ENCODE data around the gene GRM7. TPM values are rescaled to one million over a fixed set of nuclear protein-coding genes. Genes with fewer than 3 reads are reported as not detected.

The GRM7 gene
- total RNA-seq, 2 experiments from 2014 or later: not detected

DNA sequence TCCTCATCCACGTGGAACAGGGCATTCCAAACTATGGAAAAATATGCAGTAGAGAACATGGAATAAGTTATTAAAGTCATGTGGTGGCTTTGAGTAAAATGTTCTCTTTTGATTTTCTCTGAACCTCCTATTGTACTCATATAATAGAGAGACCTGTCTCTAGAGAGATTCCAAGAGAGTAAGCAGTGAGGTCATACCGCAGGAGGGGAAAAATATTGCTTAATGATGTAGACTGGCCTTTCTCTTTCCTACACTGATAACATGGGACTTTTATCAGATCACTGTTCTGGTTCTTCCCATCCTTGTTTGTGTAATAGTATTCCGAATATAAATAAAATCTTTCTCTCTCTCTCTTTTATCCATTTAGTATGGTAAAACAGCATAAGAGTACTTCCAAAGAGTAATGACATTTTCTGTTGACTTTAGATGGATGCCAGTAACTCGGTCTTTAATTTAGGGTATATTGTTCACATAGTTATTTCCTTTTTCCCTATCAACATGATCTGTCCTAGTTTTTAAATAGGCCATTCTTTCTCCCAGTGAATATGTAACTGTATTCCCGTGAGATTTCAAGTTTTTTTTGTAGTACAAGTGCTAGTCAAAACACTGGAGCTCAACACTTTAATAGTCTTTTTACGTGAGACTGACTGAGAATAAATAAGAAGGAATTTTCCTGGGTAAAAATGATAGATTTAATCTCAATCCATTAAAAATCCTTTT, 826.7 kb downstream of the GRM7 start:
- TF ChIP-seq, protein P1, sequence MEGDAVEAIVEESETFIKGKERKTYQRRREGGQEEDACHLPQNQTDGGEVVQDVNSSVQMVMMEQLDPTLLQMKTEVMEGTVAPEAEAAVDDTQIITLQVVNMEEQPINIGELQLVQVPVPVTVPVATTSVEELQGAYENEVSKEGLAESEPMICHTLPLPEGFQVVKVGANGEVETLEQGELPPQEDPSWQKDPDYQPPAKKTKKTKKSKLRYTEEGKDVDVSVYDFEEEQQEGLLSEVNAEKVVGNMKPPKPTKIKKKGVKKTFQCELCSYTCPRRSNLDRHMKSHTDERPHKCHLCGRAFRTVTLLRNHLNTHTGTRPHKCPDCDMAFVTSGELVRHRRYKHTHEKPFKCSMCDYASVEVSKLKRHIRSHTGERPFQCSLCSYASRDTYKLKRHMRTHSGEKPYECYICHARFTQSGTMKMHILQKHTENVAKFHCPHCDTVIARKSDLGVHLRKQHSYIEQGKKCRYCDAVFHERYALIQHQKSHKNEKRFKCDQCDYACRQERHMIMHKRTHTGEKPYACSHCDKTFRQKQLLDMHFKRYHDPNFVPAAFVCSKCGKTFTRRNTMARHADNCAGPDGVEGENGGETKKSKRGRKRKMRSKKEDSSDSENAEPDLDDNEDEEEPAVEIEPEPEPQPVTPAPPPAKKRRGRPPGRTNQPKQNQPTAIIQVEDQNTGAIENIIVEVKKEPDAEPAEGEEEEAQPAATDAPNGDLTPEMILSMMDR (IDR thresholded peaks at IDR 0.05): no peak
- H3K36me3 ChIP-seq (ENCODE audit: insufficient read depth, low read length): no peaks in the 10 kb centered on the region
- Mint-ChIP-seq H3K27ac (no peak overlapping the region), H3K4me1 (ENCODE audit: low read depth) (no peaks in the 10 kb centered on the region), H3K36me3 (ENCODE audit: low read depth) (no peaks in the 10 kb centered on the region), H3K9me3 (no peaks in the 10 kb centered on the region), H3K27me3 (no peaks in the 10 kb centered on the region), H3K4me3 (no peak overlapping the region)
- no peak overlapping the region for H3K4me3 ChIP-seq (ENCODE audit: low read length)
- H3K27me3 ChIP-seq (ENCODE audit: control insufficient read depth in 1 of 2, insufficient read depth in 2 of 2, low read length in 2 of 2): no peaks in the 10 kb centered on the region
- ATAC-seq (ENCODE audit: poor library complexity): no peak
- DNase-seq: no peak
- peaks cover 4 to 6% of the 10 kb centered on the region in 2 experiments for H3K9me3 ChIP-seq (ENCODE audit: control insufficient read depth in 1 of 2, insufficient read depth in 1 of 2, low read length in 2 of 2)
- no peaks in the 10 kb centered on the region for H3K4me1 ChIP-seq (ENCODE audit: insufficient read depth, low read length)
- ChIA-PET POLR2A (no interaction called here), CTCF (no interaction called here)
- intact Hi-C loops (cut with DNase I, micrococcal nuclease): no loop called here
- H3K27ac ChIP-seq (ENCODE audit: low read depth in 1 of 2, low read length in 2 of 2): no peak overlapping the region

DNA sequence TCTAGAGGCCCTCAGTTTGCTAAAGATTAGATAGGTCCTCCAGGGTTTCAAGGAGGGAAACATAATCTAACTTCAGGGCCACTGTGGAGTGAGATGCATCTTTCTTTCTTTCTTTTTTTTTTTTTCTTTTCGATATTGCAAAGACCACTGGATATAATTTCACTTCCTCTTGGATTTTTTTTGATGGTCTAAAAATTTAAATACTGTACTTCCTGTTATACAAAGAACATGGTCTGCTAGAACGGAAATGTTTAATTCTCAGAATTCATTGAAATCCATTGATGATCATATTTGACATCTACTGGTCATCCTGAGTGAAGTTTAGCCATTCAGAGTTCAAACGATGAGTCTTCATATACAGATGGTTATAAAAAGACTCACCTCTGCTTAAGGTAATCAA, 832.0 kb downstream of the GRM7 start:
- H3K27ac ChIP-seq (ENCODE audit: low read depth in 1 of 2, low read length in 2 of 2): no peak overlapping the region
- ChIA-PET POLR2A (no interaction called here), CTCF (no interaction called here)
- no peaks in the 10 kb centered on the region for H3K36me3 Mint-ChIP-seq (ENCODE audit: low read depth)
- H3K9me3 ChIP-seq (ENCODE audit: control insufficient read depth in 1 of 2, insufficient read depth in 1 of 2, low read length in 2 of 2): peaks cover 0 to 4% of the 10 kb centered on the region in 2 experiments
- H3K4me1 Mint-ChIP-seq (ENCODE audit: low read depth): no peaks in the 10 kb centered on the region
- H3K9me3 Mint-ChIP-seq: no peaks in the 10 kb centered on the region
- intact Hi-C loops (cut with DNase I, micrococcal nuclease): no loop called here
- no peaks in the 10 kb centered on the region for H3K36me3 ChIP-seq (ENCODE audit: insufficient read depth, low read length)
- no peak overlapping the region for H3K4me3 Mint-ChIP-seq
- ATAC-seq (ENCODE audit: poor library complexity) (no peak), DNase-seq (no peak)
- no peak overlapping the region for H3K4me3 ChIP-seq (ENCODE audit: low read length)
- H3K4me1 ChIP-seq (ENCODE audit: insufficient read depth, low read length): no peaks in the 10 kb centered on the region
- no peak overlapping the region for H3K27ac Mint-ChIP-seq
- TF ChIP-seq, protein P1 (IDR thresholded peaks at IDR 0.05): no peak
- H3K27me3 ChIP-seq (ENCODE audit: control insufficient read depth in 1 of 2, insufficient read depth in 2 of 2, low read length in 2 of 2): no peaks in the 10 kb centered on the region
- H3K27me3 Mint-ChIP-seq: no peaks in the 10 kb centered on the region

GRCh38 chr3:7693976-7694375, 833.1 kb downstream of the GRM7 start:
- no peak overlapping the region for H3K27ac Mint-ChIP-seq
- no peak overlapping the region for H3K4me3 ChIP-seq (ENCODE audit: low read length)

More at GRCh38 chr3:7693976-7694375, 833.1 kb downstream of the GRM7 start:
- Mint-ChIP-seq H3K4me1 (ENCODE audit: low read depth) (no peaks in the 10 kb centered on the region), H3K9me3 (no peaks in the 10 kb centered on the region), H3K27me3 (no peaks in the 10 kb centered on the region), H3K4me3 (no peak overlapping the region), H3K36me3 (ENCODE audit: low read depth) (no peaks in the 10 kb centered on the region)
- no peaks in the 10 kb centered on the region for H3K4me1 ChIP-seq (ENCODE audit: insufficient read depth, low read length)
- ChIA-PET CTCF (no interaction called here), POLR2A (no interaction called here)
- DNase-seq: no peak
- TF ChIP-seq, protein P1 (IDR thresholded peaks at IDR 0.05): no peak
- no peaks in the 10 kb centered on the region for H3K27me3 ChIP-seq (ENCODE audit: control insufficient read depth in 1 of 2, insufficient read depth in 2 of 2, low read length in 2 of 2)
- H3K9me3 ChIP-seq (ENCODE audit: control insufficient read depth in 1 of 2, insufficient read depth in 1 of 2, low read length in 2 of 2): peaks cover 0 to 4% of the 10 kb centered on the region in 2 experiments
- intact Hi-C loops (cut with DNase I, micrococcal nuclease): no loop called here
- no peak for ATAC-seq (ENCODE audit: poor library complexity)
- no peaks in the 10 kb centered on the region for H3K36me3 ChIP-seq (ENCODE audit: insufficient read depth, low read length)
- no peak overlapping the region for H3K27ac ChIP-seq (ENCODE audit: low read depth in 1 of 2, low read length in 2 of 2)
